Measurements from ENCODE around the gene NFE2L1. TPM values are rescaled to one million over a fixed set of nuclear protein-coding genes. Genes with fewer than 3 reads are reported as not detected.
"Not testable (repeated sequence)": the region's sequence is repeated elsewhere in the genome, so short reads cannot be mapped to it uniquely, and the experiment has no call there.

The NFE2L1 gene, protein sequence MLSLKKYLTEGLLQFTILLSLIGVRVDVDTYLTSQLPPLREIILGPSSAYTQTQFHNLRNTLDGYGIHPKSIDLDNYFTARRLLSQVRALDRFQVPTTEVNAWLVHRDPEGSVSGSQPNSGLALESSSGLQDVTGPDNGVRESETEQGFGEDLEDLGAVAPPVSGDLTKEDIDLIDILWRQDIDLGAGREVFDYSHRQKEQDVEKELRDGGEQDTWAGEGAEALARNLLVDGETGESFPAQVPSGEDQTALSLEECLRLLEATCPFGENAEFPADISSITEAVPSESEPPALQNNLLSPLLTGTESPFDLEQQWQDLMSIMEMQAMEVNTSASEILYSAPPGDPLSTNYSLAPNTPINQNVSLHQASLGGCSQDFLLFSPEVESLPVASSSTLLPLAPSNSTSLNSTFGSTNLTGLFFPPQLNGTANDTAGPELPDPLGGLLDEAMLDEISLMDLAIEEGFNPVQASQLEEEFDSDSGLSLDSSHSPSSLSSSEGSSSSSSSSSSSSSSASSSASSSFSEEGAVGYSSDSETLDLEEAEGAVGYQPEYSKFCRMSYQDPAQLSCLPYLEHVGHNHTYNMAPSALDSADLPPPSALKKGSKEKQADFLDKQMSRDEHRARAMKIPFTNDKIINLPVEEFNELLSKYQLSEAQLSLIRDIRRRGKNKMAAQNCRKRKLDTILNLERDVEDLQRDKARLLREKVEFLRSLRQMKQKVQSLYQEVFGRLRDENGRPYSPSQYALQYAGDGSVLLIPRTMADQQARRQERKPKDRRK
- total RNA-seq = 10 to 100 TPM; 53.2 to 65.9 TPM

GRCh38 chr17:48047741-48048383 is at the start of gene NFE2L1:
TSS of gene NFE2L1 (plus strand) at chr17:48048359. CDS start at chr17:48051119, 2,760 bp downstream.
- Mint-ChIP-seq H3K27ac (peak within 1 kb of the TSS; percentile 94), H3K4me1 (peaks cover 57% of the 10 kb centered on the region), H3K36me3 (ENCODE audit: low read depth) (peaks cover 32% of the 10 kb centered on the region), H3K27me3 (no peaks in the 10 kb centered on the region), H3K9me3 (no peaks in the 10 kb centered on the region), H3K4me3 (peak within 1 kb of the TSS; percentile 97)
- peak; percentile 99 for DNase-seq
- CTCF ChIA-PET = interaction anchor here (0.6 to 5.2 kb wide), 16 partner anchors 9 to 146 kb away, joined by 3 to 39 read pairs (median 3); no protein-coding TSS in a partner anchor
- POLR2A ChIA-PET = no interaction called here

GRCh38 chr17:47999582-47999981 is 48.6 kb upstream of the NFE2L1 start:
- no peaks in the 10 kb centered on the region for H3K9me3 Mint-ChIP-seq
- ChIA-PET POLR2A (interaction anchor here (1.1 kb wide), 1 partner anchor 12 kb away, joined by 3 read pairs; no protein-coding TSS in a partner anchor), CTCF (interaction anchor here (0.9 to 3.1 kb wide), 8 partner anchors 12 to 50 kb away, joined by 3 to 11 read pairs (median 4); partner anchors contain the start of gene CDK5RAP3)
- no peak overlapping the region for H3K4me3 Mint-ChIP-seq
- H3K36me3 Mint-ChIP-seq (ENCODE audit: low read depth) = no peaks in the 10 kb centered on the region
- DNase-seq = no peak
- no peak overlapping the region for H3K27ac Mint-ChIP-seq
- H3K4me1 Mint-ChIP-seq = peaks cover 10% of the 10 kb centered on the region
- peaks cover 14% of the 10 kb centered on the region for H3K27me3 Mint-ChIP-seq

DNA sequence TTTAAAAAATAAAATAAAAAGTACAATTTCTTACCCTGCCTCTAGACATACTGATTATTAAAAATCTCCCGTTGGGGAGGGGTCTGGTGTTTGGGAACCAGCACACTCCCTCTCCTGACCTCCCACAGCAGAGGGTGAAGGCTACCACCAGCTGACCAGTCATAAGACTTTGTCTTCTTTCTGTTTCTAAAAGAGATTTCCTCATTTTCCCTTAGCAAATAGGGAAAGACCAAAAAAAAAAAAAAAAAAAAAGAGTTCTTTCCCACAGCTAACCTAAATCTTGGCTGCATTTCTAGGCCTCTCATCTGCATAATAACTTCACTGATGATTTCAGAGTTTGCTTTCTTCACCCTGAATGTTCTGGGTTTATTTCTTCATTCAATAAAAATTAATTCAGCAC is 47.0 kb upstream of the NFE2L1 start:
- Mint-ChIP-seq H3K4me3 (no peak overlapping the region), H3K27me3 (peaks cover 16% of the 10 kb centered on the region), H3K4me1 (peaks cover 10% of the 10 kb centered on the region), H3K36me3 (ENCODE audit: low read depth) (no peaks in the 10 kb centered on the region), H3K27ac (no peak overlapping the region), H3K9me3 (no peaks in the 10 kb centered on the region)
- CTCF ChIA-PET = interaction anchor here (0.6 to 3.1 kb wide), 3 partner anchors 17 to 971 kb away, joined by 3 to 11 read pairs (median 4); partner anchors contain the start of gene CDK5RAP3
- no peak for DNase-seq
- POLR2A ChIA-PET = interaction anchor here (0.6 kb wide), 1 partner anchor 952 kb away, joined by 15 read pairs; no protein-coding TSS in a partner anchor

DNA sequence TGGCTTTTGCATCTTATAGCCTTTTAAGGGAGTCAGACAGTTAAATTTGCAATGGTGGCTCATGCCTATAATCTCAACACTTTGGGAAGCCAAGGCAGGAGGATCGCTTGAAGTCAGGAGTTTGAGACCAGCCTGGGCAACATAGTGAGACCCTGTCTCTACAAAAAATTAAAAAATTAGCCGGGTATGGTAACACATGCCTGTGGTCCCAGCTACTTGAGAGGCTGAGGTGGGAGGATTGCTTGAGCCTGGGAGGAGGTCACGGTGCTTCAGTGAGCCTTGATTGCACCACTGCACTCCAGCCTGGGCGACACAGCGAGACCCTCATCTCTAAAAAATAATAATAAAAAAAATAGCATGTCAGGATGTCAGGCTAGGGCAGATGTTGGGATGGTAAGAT is 46.5 kb upstream of the NFE2L1 start:
- peaks cover 18% of the 10 kb centered on the region for H3K27me3 Mint-ChIP-seq
- not testable (repeated sequence) for H3K9me3 Mint-ChIP-seq; DNase-seq; H3K4me1 Mint-ChIP-seq; H3K4me3 Mint-ChIP-seq; H3K27ac Mint-ChIP-seq; H3K36me3 Mint-ChIP-seq (ENCODE audit: low read depth)
- ChIA-PET POLR2A (interaction anchor here (0.6 kb wide), 1 partner anchor 951 kb away, joined by 15 read pairs; no protein-coding TSS in a partner anchor), CTCF (interaction anchor here (0.6 to 1.6 kb wide), 4 partner anchors 16 to 971 kb away, joined by 3 to 5 read pairs (median 3); partner anchors contain the start of gene CDK5RAP3)

- no peaks in the 10 kb centered on the region for H3K9me3 Mint-ChIP-seq
- POLR2A ChIA-PET = no interaction called here
- H3K36me3 Mint-ChIP-seq (ENCODE audit: low read depth) = no peaks in the 10 kb centered on the region
These were observed 45.8 kb upstream of the NFE2L1 start for GRCh38 chr17:48002266-48002915.

DNA sequence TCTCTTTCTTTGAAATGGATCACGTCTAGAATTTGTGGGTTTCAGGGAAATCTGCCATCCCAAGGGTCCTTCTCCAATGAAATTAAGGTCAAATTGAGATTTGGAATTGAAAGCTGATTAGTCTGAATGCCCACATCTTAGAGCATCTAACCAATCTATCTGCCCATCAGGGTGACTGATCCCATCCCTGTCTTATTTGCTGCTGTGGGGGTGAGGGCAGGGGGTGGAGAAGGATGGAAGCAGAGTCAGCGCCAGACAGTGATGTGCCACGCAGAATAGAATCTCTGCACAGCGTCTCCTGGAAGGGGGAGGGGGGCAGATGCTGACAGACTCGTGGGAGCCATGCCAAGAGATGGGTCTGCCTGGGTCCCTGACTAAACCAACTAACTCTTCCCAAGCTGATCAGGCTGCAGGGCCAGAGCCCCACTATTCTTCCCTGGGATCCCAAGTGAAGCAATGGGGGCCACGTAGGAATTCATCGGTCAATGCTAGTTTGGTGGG is 45.2 kb upstream of the NFE2L1 start:
- Mint-ChIP-seq H3K27me3 (peaks cover 29% of the 10 kb centered on the region), H3K27ac (no peak overlapping the region), H3K9me3 (no peaks in the 10 kb centered on the region), H3K4me1 (peaks cover 10% of the 10 kb centered on the region), H3K36me3 (ENCODE audit: low read depth) (no peaks in the 10 kb centered on the region), H3K4me3 (no peak overlapping the region)
- no peak for DNase-seq
- POLR2A ChIA-PET = no interaction called here
- CTCF ChIA-PET = interaction anchor here (0.5 to 1.0 kb wide), 3 partner anchors 9 to 162 kb away, joined by 3 to 4 read pairs (median 3); partner anchors contain the start of gene SCRN2

More at GRCh38 chr17:48002266-48002915, 45.8 kb upstream of the NFE2L1 start:
- Mint-ChIP-seq H3K27ac (no peak overlapping the region), H3K27me3 (peaks cover 24% of the 10 kb centered on the region), H3K4me1 (peaks cover 10% of the 10 kb centered on the region), H3K4me3 (no peak overlapping the region)
- CTCF ChIA-PET = interaction anchor here (0.5 to 1.6 kb wide), 5 partner anchors 8 to 34 kb away, joined by 3 to 5 read pairs (median 3); partner anchors contain the start of gene CDK5RAP3
- no peak for DNase-seq

DNA sequence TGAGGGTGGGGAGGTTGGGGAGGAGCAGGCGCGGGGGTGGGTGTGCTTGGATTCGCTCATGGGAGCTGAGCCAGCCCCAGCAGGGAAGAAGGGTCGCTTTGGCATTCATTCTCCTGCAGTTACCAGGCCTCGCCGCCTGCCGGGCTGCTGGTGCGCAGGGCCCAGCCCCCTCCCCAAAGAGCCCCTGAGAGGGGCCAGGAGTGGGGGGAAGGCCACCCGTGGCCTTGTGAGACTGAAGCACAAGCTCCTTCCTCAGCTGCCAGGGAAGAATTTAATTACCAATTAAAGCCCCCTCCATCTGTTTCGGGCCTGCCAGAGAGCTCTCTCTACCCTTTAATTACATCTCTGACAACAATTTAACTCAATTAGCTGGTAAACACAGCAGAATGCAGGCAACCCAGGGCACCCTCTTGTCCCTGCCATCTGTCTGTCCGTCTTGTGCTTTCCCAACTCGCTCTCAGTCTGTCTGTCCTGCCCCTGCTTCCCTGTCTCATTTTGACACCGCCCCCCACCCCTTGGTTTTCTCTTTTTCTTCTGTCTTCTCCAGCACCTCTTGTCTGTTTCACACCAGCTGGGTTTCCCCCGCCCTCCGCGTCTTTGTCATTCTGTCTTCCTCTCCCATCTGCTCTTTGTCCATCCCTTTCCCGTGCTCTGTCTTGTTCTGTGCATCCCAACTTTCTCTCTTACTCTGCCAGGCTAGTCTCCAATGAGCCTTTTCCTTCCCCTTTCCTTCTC is 44.6 kb upstream of the NFE2L1 start:
- H3K4me3 Mint-ChIP-seq = no peak overlapping the region
- H3K27me3 Mint-ChIP-seq = peaks cover 32% of the 10 kb centered on the region
- ChIA-PET POLR2A (no interaction called here), CTCF (interaction anchor here (1.0 to 1.6 kb wide), 5 partner anchors 10 to 162 kb away, joined by 3 to 5 read pairs (median 4); partner anchors contain the start of genes CDK5RAP3 and SCRN2)
- peaks cover 10% of the 10 kb centered on the region for H3K4me1 Mint-ChIP-seq
- no peak for DNase-seq
- no peaks in the 10 kb centered on the region for H3K36me3 Mint-ChIP-seq (ENCODE audit: low read depth)
- no peak overlapping the region for H3K27ac Mint-ChIP-seq
- no peaks in the 10 kb centered on the region for H3K9me3 Mint-ChIP-seq

DNA sequence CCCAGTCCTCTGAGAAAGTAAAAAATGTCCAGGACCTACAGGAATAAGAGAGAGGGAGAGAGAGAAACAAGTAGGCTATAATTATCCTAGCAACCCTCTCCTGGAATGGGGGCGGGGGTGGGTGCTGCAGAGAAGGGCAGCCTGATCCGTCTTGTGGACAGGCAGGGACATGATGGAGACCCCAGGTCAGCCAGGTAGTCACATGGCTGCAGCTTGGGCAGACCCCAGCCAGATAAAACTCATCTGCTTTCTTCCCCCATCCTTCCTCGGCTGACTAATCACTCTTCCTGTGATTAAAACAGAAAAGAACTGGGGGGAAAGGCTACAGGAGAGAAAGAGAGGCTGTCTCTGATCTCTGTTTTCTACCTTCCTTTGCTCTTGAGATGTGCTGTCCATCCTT is 43.2 kb upstream of the NFE2L1 start:
- peaks cover 10% of the 10 kb centered on the region for H3K4me1 Mint-ChIP-seq
- H3K27me3 Mint-ChIP-seq = peaks cover 39% of the 10 kb centered on the region
- DNase-seq = no peak
- H3K4me3 Mint-ChIP-seq = no peak overlapping the region
- ChIA-PET CTCF (interaction anchor here (0.6 to 1.6 kb wide), 4 partner anchors 9 to 34 kb away, joined by 3 to 5 read pairs (median 4); partner anchors contain the start of gene CDK5RAP3), POLR2A (no interaction called here)
- H3K36me3 Mint-ChIP-seq (ENCODE audit: low read depth) = no peaks in the 10 kb centered on the region
- no peak overlapping the region for H3K27ac Mint-ChIP-seq
- H3K9me3 Mint-ChIP-seq = no peaks in the 10 kb centered on the region

GRCh38 chr17:48006936-48007709 is 41.0 kb upstream of the NFE2L1 start:
- no peak for DNase-seq
- CTCF ChIA-PET = interaction anchor here (0.8 to 1.9 kb wide), 4 partner anchors 14 to 60 kb away, joined by 3 to 9 read pairs (median 3); partner anchors contain the start of gene CDK5RAP3
- Mint-ChIP-seq H3K4me3 (no peak overlapping the region), H3K4me1 (peaks cover 20% of the 10 kb centered on the region), H3K36me3 (ENCODE audit: low read depth) (no peaks in the 10 kb centered on the region), H3K9me3 (no peaks in the 10 kb centered on the region), H3K27ac (no peak overlapping the region), H3K27me3 (peaks cover 45% of the 10 kb centered on the region)
- POLR2A ChIA-PET = no interaction called here

DNA sequence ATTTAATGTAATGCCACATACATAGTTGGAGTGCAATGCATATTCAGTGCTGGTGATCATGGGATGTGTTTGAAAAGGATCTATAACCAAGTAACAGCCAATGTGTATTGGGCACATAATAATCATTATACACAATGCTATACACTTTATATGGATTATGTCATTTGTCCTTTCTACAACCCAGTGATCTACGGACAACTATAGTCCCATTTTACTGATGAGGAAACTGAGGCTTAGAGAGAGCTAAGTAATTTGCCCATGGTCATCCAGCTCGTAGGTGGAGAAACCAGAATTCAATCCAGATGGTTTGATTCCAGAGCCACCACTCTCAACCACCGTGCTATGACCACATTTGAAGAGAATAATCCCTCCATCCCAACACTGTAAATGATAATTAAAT is 38.0 kb upstream of the NFE2L1 start:
- Mint-ChIP-seq H3K4me1 (peaks cover 18% of the 10 kb centered on the region), H3K36me3 (ENCODE audit: low read depth) (no peaks in the 10 kb centered on the region), H3K27me3 (peaks cover 50% of the 10 kb centered on the region), H3K27ac (no peak overlapping the region), H3K9me3 (no peaks in the 10 kb centered on the region), H3K4me3 (no peak overlapping the region)
- POLR2A ChIA-PET = no interaction called here
- DNase-seq = no peak
- CTCF ChIA-PET = interaction anchor here (0.6 to 3.3 kb wide), 7 partner anchors 11 to 362 kb away, joined by 3 to 16 read pairs (median 3); partner anchors contain the start of gene CDK5RAP3
